Measurements from ENCODE around the gene CRK.

Gene CRK

GRCh38 chr17:1375615-1376014 lies 80.4 kb downstream of the CRK start:
- no peak for DNase-seq (ENCODE audit: low read depth in 1 of 2, low spot score in 1 of 2)
- Histone ChIP-seq H3K27me3 (ENCODE audit: insufficient read depth, poor library complexity, severe bottlenecking) (no peaks in the 10 kb centered on the region), H3K27ac (replicated peaks) (no peak overlapping the region), H3K4me3 (replicated peaks; ENCODE audit: insufficient read depth, low read length) (no peak overlapping the region)
- TF ChIP-seq POLR2AphosphoS5 (IDR thresholded peaks at IDR 0.05; ENCODE audit: low read depth), result no peak
- no peak for TF ChIP-seq GABPA (IDR thresholded peaks at IDR 0.05; ENCODE audit: low read depth)
- no peak for TF ChIP-seq CTCF (IDR thresholded peaks at IDR 0.05; ENCODE audit: insufficient read depth, low read length)
- no peak for TF ChIP-seq SPI1 (IDR thresholded peaks at IDR 0.05; ENCODE audit: borderline replicate concordance, low read depth)
- TF ChIP-seq REST (IDR thresholded peaks at IDR 0.05; ENCODE audit: insufficient replicate concordance, low read depth), result no peak

GRCh38 chr17:1374431-1375177 lies 81.4 kb downstream of the CRK start:
- no peak overlapping the region for H3K4me3 ChIP-seq (replicated peaks; ENCODE audit: insufficient read depth, low read length)
- H3K27ac ChIP-seq (replicated peaks), result no peak overlapping the region
- DNase-seq (ENCODE audit: low read depth in 1 of 2, low spot score in 1 of 2), result no peak
- TF ChIP-seq SPI1 (IDR thresholded peaks at IDR 0.05; ENCODE audit: borderline replicate concordance, low read depth) (no peak), CTCF (IDR thresholded peaks at IDR 0.05; ENCODE audit: insufficient read depth, low read length) (no peak), GABPA (IDR thresholded peaks at IDR 0.05; ENCODE audit: low read depth) (no peak), REST (IDR thresholded peaks at IDR 0.05; ENCODE audit: insufficient replicate concordance, low read depth) (no peak), POLR2AphosphoS5 (IDR thresholded peaks at IDR 0.05; ENCODE audit: low read depth) (no peak)
- H3K27me3 ChIP-seq (ENCODE audit: insufficient read depth, poor library complexity, severe bottlenecking), result no peaks in the 10 kb centered on the region

GRCh38 chr17:1373707-1374237 lies 82.3 kb downstream of the CRK start:
- Histone ChIP-seq H3K27me3 (ENCODE audit: insufficient read depth, poor library complexity, severe bottlenecking) (no peaks in the 10 kb centered on the region), H3K27ac (replicated peaks) (no peak overlapping the region), H3K4me3 (replicated peaks; ENCODE audit: insufficient read depth, low read length) (no peak overlapping the region)
- TF ChIP-seq CTCF (IDR thresholded peaks at IDR 0.05; ENCODE audit: insufficient read depth, low read length) (no peak), REST (IDR thresholded peaks at IDR 0.05; ENCODE audit: insufficient replicate concordance, low read depth) (no peak), SPI1 (IDR thresholded peaks at IDR 0.05; ENCODE audit: borderline replicate concordance, low read depth) (no peak), POLR2AphosphoS5 (IDR thresholded peaks at IDR 0.05; ENCODE audit: low read depth) (no peak), GABPA (IDR thresholded peaks at IDR 0.05; ENCODE audit: low read depth) (no peak)
- no peak for DNase-seq (ENCODE audit: low read depth in 1 of 2, low spot score in 1 of 2)

Measured in HL-60 (cell line).